WTC11 (cell line): ENCODE results near the gene MAP1A. TPM values are rescaled to one million over a fixed set of nuclear protein-coding genes. Genes with fewer than 3 reads are reported as not detected.

Source experiments
- ATAC-seq: fragments of 200-7000 bp; cut with Tn5 transposase; 2 replicates; pipeline ENCODE4 v1.10.0; 2021; ENCODE audit warnings: mild to moderate bottlenecking, moderate library complexity
- CTCF ChIA-PET: fragments of 300-600 bp; sonication (Branson Sonifier 250); formaldehyde crosslinking; loops from one replicate; lab custom pipeline; 2021; ENCODE audit warnings: antibody characterized with exemption; lab: Charles Lee
- POLR2A ChIA-PET: fragments of 350-600 bp; sonication (Branson Sonifier 250); formaldehyde crosslinking; loops from one replicate; lab custom pipeline; 2021; ENCODE audit warnings: antibody characterized with exemption; lab: Charles Lee
- DNase-seq: peaks from one replicate; pipeline ENCODE4 v3.0.0; 2021; ENCODE audit warnings: low spot score
- H3K27ac Mint-ChIP-seq: 2 replicates; pipeline ENCODE4 v1.8.0; 2021; ENCODE audit warnings: mixed read lengths
- H3K27me3 Mint-ChIP-seq: 2 replicates; pipeline ENCODE4 v1.8.0; 2021; ENCODE audit warnings: low read depth, mild to moderate bottlenecking, moderate library complexity, mixed read lengths
- H3K36me3 Mint-ChIP-seq: 2 replicates; pipeline ENCODE4 v1.8.0; 2021; ENCODE audit warnings: mixed read lengths
- H3K4me1 Mint-ChIP-seq: 2 replicates; pipeline ENCODE4 v1.8.0; 2022; ENCODE audit warnings: mixed read lengths
- H3K4me3 Mint-ChIP-seq: 2 replicates; pipeline ENCODE4 v1.8.0; 2021; ENCODE audit warnings: mild to moderate bottlenecking, moderate library complexity, mixed read lengths
- H3K9me3 Mint-ChIP-seq: 2 replicates; pipeline ENCODE4 v1.8.0; 2021; ENCODE audit warnings: mixed read lengths
- FOXK1 ChIP-seq: sonication (generic); formaldehyde crosslinking; IDR thresholded peaks from 2 replicates; pipeline ENCODE4 v1.8.0; 2022; ENCODE audit warnings: mild to moderate bottlenecking, moderate library complexity, missing genetic modification reagents
- MYBL2 ChIP-seq: sonication (generic); formaldehyde crosslinking; IDR thresholded peaks from 2 replicates; pipeline ENCODE4 v1.8.1; 2023; ENCODE audit warnings: mild to moderate bottlenecking, moderate library complexity, missing genetic modification reagents
- NFYB ChIP-seq: sonication (generic); formaldehyde crosslinking; conservative IDR thresholded peaks from 2 replicates; pipeline ENCODE4 v1.8.0; 2022; ENCODE audit warnings: low read depth, missing genetic modification reagents
- OVOL2 ChIP-seq: fragments of 250-450 bp; sonication (Bioruptor Pico); IDR thresholded peaks from 2 replicates; pipeline ENCODE4 v1.9.0; 2021; ENCODE audit warnings: mild to moderate bottlenecking, borderline replicate concordance
- RORB ChIP-seq: fragments of 250-450 bp; sonication (Bioruptor Pico); IDR thresholded peaks from 2 replicates; pipeline ENCODE4 v1.9.0; 2021; ENCODE audit warnings: mild to moderate bottlenecking
- SMAD3 ChIP-seq: sonication (generic); formaldehyde crosslinking; IDR thresholded peaks from 2 replicates; pipeline ENCODE4 v1.8.0; 2022; ENCODE audit warnings: missing genetic modification reagents, mild to moderate bottlenecking, borderline replicate concordance
- TCF7 ChIP-seq: sonication (generic); formaldehyde crosslinking; IDR thresholded peaks from 2 replicates; pipeline ENCODE4 v1.8.0; 2022; ENCODE audit warnings: mild to moderate bottlenecking, low read depth, missing genetic modification reagents, moderate library complexity
- ZBTB21 ChIP-seq: sonication (generic); formaldehyde crosslinking; IDR thresholded peaks from 2 replicates; pipeline ENCODE4 v1.8.1; 2023; ENCODE audit warnings: mild to moderate bottlenecking, missing genetic modification reagents, borderline replicate concordance
- ZNF232 ChIP-seq: sonication (generic); formaldehyde crosslinking; IDR thresholded peaks from 2 replicates; pipeline ENCODE4 v1.8.0; 2022; ENCODE audit warnings: mild to moderate bottlenecking, missing genetic modification reagents
- total RNA-seq: library from RNA; stranded (reverse); gene quantifications from 3 replicates; pipeline ENCODE4 v1.2.3, GENCODE V29; 2021
- TF ChIP-seq, protein P1 (sequence below): fragments of 250-450 bp; sonication (Bioruptor Pico); IDR thresholded peaks from 2 replicates; pipeline ENCODE4 v1.9.0; 2021; ENCODE audit warnings: moderate library complexity, mild to moderate bottlenecking, inconsistent platforms, borderline replicate concordance
- TF ChIP-seq, protein P2 (sequence below): sonication (generic); formaldehyde crosslinking; IDR thresholded peaks from 2 replicates; pipeline ENCODE4 v1.8.1; 2023; ENCODE audit warnings: mild to moderate bottlenecking, moderate library complexity, missing genetic modification reagents
- TF ChIP-seq, protein P3 (sequence below): fragments of 250-450 bp; sonication (Bioruptor Pico); IDR thresholded peaks from 2 replicates; pipeline ENCODE4 v1.8.0; 2021; ENCODE audit warnings: mild to moderate bottlenecking
- TF ChIP-seq, protein P4 (sequence below): sonication (generic); formaldehyde crosslinking; IDR thresholded peaks from 2 replicates; pipeline ENCODE4 v1.8.0; 2023; ENCODE audit warnings: missing genetic modification reagents, mild to moderate bottlenecking, borderline replicate concordance
- TF ChIP-seq, protein P5 (sequence below): sonication (generic); formaldehyde crosslinking; IDR thresholded peaks from 2 replicates; pipeline ENCODE4 v1.8.0; 2022; ENCODE audit warnings: missing genetic modification reagents
- TF ChIP-seq, protein P6 (sequence below): fragments of 250-450 bp; sonication (Bioruptor Pico); conservative IDR thresholded peaks from 2 replicates; pipeline ENCODE4 v1.9.0; 2021; ENCODE audit warnings: mild to moderate bottlenecking

The MAP1A gene
- total RNA-seq, 1 experiment from 2014 or later = 2.2 TPM

DNA sequence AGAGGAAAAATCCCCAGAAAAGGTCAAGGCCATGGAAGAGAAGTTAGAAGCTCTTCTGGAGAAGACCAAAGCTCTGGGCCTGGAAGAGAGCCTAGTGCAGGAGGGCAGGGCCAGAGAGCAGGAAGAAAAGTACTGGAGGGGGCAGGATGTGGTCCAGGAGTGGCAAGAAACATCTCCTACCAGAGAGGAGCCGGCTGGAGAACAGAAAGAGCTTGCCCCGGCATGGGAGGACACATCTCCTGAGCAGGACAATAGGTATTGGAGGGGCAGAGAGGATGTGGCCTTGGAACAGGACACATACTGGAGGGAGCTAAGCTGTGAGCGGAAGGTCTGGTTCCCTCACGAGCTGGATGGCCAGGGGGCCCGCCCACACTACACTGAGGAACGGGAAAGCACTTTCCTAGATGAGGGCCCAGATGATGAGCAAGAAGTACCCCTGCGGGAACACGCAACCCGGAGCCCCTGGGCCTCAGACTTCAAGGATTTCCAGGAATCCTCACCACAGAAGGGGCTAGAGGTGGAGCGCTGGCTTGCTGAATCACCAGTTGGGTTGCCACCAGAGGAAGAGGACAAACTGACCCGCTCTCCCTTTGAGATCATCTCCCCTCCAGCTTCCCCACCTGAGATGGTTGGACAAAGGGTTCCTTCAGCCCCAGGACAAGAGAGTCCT, 9.0 kb downstream of the MAP1A start:
- Mint-ChIP-seq H3K27me3 (peaks cover 11% of the 10 kb centered on the region), H3K27ac (no peak overlapping the region), H3K36me3 (no peaks in the 10 kb centered on the region), H3K4me1 (peaks cover 15% of the 10 kb centered on the region), H3K4me3 (no peak overlapping the region), H3K9me3 (no peaks in the 10 kb centered on the region)
- no peak for TF ChIP-seq ZBTB21 (CRISPR knock-in tag)
- TF ChIP-seq NFYB (CRISPR knock-in tag) = no peak
- no peak for TF ChIP-seq FOXK1 (CRISPR knock-in tag)
- TF ChIP-seq, protein P1, sequence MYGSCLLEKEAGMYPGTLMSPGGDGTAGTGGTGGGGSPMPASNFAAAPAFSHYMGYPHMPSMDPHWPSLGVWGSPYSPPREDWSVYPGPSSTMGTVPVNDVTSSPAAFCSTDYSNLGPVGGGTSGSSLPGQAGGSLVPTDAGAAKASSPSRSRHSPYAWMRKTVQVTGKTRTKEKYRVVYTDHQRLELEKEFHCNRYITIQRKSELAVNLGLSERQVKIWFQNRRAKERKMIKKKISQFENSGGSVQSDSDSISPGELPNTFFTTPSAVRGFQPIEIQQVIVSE (CRISPR knock-in tag) = no peak
- TF ChIP-seq SMAD3 = no peak
- TF ChIP-seq, protein P2, sequence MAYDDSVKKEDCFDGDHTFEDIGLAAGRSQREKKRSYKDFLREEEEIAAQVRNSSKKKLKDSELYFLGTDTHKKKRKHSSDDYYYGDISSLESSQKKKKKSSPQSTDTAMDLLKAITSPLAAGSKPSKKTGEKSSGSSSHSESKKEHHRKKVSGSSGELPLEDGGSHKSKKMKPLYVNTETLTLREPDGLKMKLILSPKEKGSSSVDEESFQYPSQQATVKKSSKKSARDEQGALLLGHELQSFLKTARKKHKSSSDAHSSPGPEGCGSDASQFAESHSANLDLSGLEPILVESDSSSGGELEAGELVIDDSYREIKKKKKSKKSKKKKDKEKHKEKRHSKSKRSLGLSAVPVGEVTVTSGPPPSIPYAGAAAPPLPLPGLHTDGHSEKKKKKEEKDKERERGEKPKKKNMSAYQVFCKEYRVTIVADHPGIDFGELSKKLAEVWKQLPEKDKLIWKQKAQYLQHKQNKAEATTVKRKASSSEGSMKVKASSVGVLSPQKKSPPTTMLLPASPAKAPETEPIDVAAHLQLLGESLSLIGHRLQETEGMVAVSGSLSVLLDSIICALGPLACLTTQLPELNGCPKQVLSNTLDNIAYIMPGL = no peak
- TF ChIP-seq, protein P3, sequence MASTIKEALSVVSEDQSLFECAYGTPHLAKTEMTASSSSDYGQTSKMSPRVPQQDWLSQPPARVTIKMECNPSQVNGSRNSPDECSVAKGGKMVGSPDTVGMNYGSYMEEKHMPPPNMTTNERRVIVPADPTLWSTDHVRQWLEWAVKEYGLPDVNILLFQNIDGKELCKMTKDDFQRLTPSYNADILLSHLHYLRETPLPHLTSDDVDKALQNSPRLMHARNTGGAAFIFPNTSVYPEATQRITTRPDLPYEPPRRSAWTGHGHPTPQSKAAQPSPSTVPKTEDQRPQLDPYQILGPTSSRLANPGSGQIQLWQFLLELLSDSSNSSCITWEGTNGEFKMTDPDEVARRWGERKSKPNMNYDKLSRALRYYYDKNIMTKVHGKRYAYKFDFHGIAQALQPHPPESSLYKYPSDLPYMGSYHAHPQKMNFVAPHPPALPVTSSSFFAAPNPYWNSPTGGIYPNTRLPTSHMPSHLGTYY = no peak
- TF ChIP-seq, protein P4, sequence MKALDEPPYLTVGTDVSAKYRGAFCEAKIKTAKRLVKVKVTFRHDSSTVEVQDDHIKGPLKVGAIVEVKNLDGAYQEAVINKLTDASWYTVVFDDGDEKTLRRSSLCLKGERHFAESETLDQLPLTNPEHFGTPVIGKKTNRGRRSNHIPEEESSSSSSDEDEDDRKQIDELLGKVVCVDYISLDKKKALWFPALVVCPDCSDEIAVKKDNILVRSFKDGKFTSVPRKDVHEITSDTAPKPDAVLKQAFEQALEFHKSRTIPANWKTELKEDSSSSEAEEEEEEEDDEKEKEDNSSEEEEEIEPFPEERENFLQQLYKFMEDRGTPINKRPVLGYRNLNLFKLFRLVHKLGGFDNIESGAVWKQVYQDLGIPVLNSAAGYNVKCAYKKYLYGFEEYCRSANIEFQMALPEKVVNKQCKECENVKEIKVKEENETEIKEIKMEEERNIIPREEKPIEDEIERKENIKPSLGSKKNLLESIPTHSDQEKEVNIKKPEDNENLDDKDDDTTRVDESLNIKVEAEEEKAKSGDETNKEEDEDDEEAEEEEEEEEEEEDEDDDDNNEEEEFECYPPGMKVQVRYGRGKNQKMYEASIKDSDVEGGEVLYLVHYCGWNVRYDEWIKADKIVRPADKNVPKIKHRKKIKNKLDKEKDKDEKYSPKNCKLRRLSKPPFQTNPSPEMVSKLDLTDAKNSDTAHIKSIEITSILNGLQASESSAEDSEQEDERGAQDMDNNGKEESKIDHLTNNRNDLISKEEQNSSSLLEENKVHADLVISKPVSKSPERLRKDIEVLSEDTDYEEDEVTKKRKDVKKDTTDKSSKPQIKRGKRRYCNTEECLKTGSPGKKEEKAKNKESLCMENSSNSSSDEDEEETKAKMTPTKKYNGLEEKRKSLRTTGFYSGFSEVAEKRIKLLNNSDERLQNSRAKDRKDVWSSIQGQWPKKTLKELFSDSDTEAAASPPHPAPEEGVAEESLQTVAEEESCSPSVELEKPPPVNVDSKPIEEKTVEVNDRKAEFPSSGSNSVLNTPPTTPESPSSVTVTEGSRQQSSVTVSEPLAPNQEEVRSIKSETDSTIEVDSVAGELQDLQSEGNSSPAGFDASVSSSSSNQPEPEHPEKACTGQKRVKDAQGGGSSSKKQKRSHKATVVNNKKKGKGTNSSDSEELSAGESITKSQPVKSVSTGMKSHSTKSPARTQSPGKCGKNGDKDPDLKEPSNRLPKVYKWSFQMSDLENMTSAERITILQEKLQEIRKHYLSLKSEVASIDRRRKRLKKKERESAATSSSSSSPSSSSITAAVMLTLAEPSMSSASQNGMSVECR (CRISPR knock-in tag) = no peak
- no peak for TF ChIP-seq RORB
- TF ChIP-seq, protein P5, sequence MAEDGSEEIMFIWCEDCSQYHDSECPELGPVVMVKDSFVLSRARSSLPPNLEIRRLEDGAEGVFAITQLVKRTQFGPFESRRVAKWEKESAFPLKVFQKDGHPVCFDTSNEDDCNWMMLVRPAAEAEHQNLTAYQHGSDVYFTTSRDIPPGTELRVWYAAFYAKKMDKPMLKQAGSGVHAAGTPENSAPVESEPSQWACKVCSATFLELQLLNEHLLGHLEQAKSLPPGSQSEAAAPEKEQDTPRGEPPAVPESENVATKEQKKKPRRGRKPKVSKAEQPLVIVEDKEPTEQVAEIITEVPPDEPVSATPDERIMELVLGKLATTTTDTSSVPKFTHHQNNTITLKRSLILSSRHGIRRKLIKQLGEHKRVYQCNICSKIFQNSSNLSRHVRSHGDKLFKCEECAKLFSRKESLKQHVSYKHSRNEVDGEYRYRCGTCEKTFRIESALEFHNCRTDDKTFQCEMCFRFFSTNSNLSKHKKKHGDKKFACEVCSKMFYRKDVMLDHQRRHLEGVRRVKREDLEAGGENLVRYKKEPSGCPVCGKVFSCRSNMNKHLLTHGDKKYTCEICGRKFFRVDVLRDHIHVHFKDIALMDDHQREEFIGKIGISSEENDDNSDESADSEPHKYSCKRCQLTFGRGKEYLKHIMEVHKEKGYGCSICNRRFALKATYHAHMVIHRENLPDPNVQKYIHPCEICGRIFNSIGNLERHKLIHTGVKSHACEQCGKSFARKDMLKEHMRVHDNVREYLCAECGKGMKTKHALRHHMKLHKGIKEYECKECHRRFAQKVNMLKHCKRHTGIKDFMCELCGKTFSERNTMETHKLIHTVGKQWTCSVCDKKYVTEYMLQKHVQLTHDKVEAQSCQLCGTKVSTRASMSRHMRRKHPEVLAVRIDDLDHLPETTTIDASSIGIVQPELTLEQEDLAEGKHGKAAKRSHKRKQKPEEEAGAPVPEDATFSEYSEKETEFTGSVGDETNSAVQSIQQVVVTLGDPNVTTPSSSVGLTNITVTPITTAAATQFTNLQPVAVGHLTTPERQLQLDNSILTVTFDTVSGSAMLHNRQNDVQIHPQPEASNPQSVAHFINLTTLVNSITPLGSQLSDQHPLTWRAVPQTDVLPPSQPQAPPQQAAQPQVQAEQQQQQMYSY (CRISPR knock-in tag) = no peak
- TF ChIP-seq TCF7 (CRISPR knock-in tag) = no peak
- TF ChIP-seq, protein P6, sequence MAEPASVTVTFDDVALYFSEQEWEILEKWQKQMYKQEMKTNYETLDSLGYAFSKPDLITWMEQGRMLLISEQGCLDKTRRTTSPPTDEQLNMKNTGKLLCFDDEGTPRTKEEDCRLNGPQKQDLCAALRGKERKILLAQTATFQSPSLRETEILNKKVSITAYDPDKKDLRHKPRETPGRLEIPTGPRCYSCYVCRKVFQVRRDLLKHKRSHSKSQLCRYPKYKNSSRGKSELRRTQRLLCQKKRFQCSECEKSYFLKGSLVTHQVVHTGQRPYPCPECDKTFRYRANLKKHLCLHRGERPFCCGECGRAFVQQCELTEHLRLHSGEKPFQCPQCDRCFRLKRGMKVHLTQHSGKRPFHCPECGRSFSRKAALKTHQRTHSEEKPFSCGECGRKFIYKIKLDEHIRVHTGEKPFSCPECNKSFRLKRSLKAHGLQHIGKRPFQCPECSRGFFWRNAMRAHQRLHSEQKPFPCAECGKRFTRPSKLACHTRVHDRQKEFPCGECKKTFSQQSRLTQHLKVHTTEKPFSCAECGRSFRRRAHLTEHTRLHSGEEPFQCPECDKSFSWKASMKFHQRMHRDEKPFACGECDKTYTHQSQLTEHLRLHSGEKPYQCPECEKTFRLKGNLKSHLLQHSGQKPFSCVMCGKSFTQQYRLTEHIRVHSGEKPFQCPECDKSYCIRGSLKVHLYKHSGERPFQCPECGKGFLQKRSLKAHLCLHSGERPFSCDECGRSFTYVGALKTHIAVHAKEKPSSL (CRISPR knock-in tag) = no peak
- TF ChIP-seq ZNF232 (CRISPR knock-in tag) = no peak
- no peak for TF ChIP-seq MYBL2 (CRISPR knock-in tag)
- no peak for TF ChIP-seq OVOL2 (CRISPR knock-in tag)
- POLR2A ChIA-PET = no interaction called here
- CTCF ChIA-PET = no interaction called here
- ATAC-seq (no peak), DNase-seq (no peak)
